GM12878 (cell line): Measurements from ENCODE around the gene DNPEP. TPM values are rescaled to one million over a fixed set of nuclear protein-coding genes. Genes with fewer than 3 reads are reported as not detected.

Experiments
- ATAC-seq: fragments of 200-7000 bp; cut with Tn5 transposase; 3 replicates; pipeline ENCODE4 v1.9.1; 2020; ENCODE audit warnings: mild to moderate bottlenecking, moderate library complexity
- BruUV-seq: library from RNA; stranded (reverse); fragments of 400-500 nt; replicated peaks from 2 replicates; lab custom pipeline; 2021; lab: Mats Ljungman, UMichigan
- CTCF ChIA-PET: fragments of 300-600 bp; sonication (Branson Sonifier 250); formaldehyde crosslinking; extraction: SDS; loops from one replicate; lab custom pipeline; 2021; ENCODE audit warnings: inconsistent platforms; lab: Yijun Ruan, JAX
- POLR2A ChIA-PET: fragments of 350-600 bp; formaldehyde crosslinking; extraction: SDS; loops from one replicate; lab custom pipeline; 2021; ENCODE audit warnings: inconsistent platforms; lab: Charles Lee
- RAD21 ChIA-PET: fragments of 300-600 bp; sonication (Branson Sonifier 250); formaldehyde crosslinking; loops from one replicate; lab custom pipeline; 2023; ENCODE audit warnings: antibody characterized with exemption; ENCODE audit not compliant: unreplicated experiment; lab: Charles Lee
- SMC1A ChIA-PET: fragments of 300-600 bp; sonication (Branson Sonifier 250); formaldehyde crosslinking; loops from one replicate; lab custom pipeline; 2023; ENCODE audit not compliant: unreplicated experiment, uncharacterized antibody; lab: Charles Lee
- DNase-seq: peaks from one replicate; pipeline ENCODE4 v3.0.0-alpha.2; 2011; ENCODE audit warnings: low read depth, low spot score
- FAIRE-seq: peaks from 3 replicates; lab custom pipeline; 2011; peaks lifted over from hg19 to GRCh38; lab: Jason Lieb, UNC
- H2AFZ ChIP-seq: 2 replicates; pipeline ENCODE4 v1.6.0; 2011; ENCODE audit warnings: low read depth, low read length, control low read depth; ENCODE audit not compliant: control insufficient read depth
- H3K27ac ChIP-seq: 2 replicates; pipeline ENCODE4 v1.5.1; 2011; ENCODE audit warnings: control low read depth; ENCODE audit not compliant: control insufficient read depth, insufficient read depth
- H3K27me3 ChIP-seq, 2 experiments: replicated peaks in 1 of 2; 2 replicates each; pipeline versions ENCODE4 v1.6.0 to v1.6.1; 2011; ENCODE audit warnings: low read length in 1 of 2; ENCODE audit not compliant: control insufficient read depth in 2 of 2, insufficient read depth in 2 of 2
- H3K36me3 ChIP-seq, 2 experiments: 2 replicates each; pipeline ENCODE4 v1.5.1; 2011; ENCODE audit warnings: low read length in 1 of 2; ENCODE audit not compliant: control insufficient read depth in 2 of 2, insufficient read depth in 2 of 2
- H3K4me1 ChIP-seq: 2 replicates; pipeline ENCODE4 v1.6.1; 2011; ENCODE audit warnings: mild to moderate bottlenecking, low read length, moderate library complexity, mixed read lengths; ENCODE audit not compliant: control insufficient read depth, insufficient read depth
- H3K4me2 ChIP-seq: 2 replicates; pipeline ENCODE4 v1.6.0; 2011; ENCODE audit warnings: control low read depth; ENCODE audit not compliant: control insufficient read depth, insufficient read depth
- H3K4me3 ChIP-seq: fragments of 200-600 bp; sonication (generic); 2 replicates; pipeline ENCODE4 v1.5.1; 2016
- H3K79me2 ChIP-seq: 2 replicates; pipeline ENCODE4 v1.6.0; 2011; ENCODE audit warnings: low read length; ENCODE audit not compliant: control insufficient read depth, insufficient read depth
- H3K9ac ChIP-seq: 2 replicates; pipeline ENCODE4 v1.8.0; 2011; ENCODE audit warnings: low read length, control low read depth, mixed read lengths; ENCODE audit not compliant: control insufficient read depth, insufficient read depth
- H3K9me3 ChIP-seq: replicated peaks from 3 replicates; pipeline ENCODE4 v1.5.1; 2011; ENCODE audit warnings: mild to moderate bottlenecking, low read length; ENCODE audit not compliant: control insufficient read depth, insufficient read depth
- H4K20me1 ChIP-seq: 2 replicates; pipeline ENCODE4 v1.6.0; 2011; ENCODE audit not compliant: control insufficient read depth, insufficient read depth
- JUNB ChIP-seq: IDR thresholded peaks from 2 replicates; pipeline ENCODE4 v1.6.1; 2016; ENCODE audit warnings: antibody characterized with exemption, mild to moderate bottlenecking
- KLF5 ChIP-seq: fragments of 450-650 bp; IDR thresholded peaks from 2 replicates; pipeline ENCODE4 v1.6.1; 2014; ENCODE audit warnings: mild to moderate bottlenecking; ENCODE audit not compliant: partially characterized antibody
- PKNOX1 ChIP-seq: fragments of 450-650 bp; IDR thresholded peaks from 2 replicates; pipeline ENCODE4 v1.6.1; 2016; ENCODE audit warnings: mild to moderate bottlenecking
- ZNF207 ChIP-seq: fragments of 450-650 bp; IDR thresholded peaks from 2 replicates; pipeline ENCODE4 v1.6.1; 2014; ENCODE audit warnings: antibody characterized with exemption, mild to moderate bottlenecking, borderline replicate concordance
- ZSCAN29 ChIP-seq: fragments of 450-650 bp; IDR thresholded peaks from 2 replicates; pipeline ENCODE4 v1.6.1; 2017; ENCODE audit warnings: mild to moderate bottlenecking, moderate library complexity
- WGBS: methylation state at CpG from one replicate; pipeline ENCODE4 v1.1.6; 2016; ENCODE audit warnings: low lambda C conversion rate; ENCODE audit not compliant: insufficient replicate concordance, insufficient coverage; ENCODE audit errors: missing lambda C conversion rate; 5-methylcytosine and 5-hydroxymethylcytosine counted together
- in situ Hi-C: fragments of 300-500 bp; cut with MboI; formaldehyde crosslinking; loops from 9 replicates; pipeline ENCODE4 v1.14.3; 2018; ENCODE audit warnings: mixed read lengths
- intact Hi-C: fragments of 100-400 bp; cut with micrococcal nuclease; formaldehyde crosslinking; loops from one replicate; pipeline ENCODE4 v1.14.2; 2022; ENCODE audit not compliant: unreplicated experiment
- polyA plus RNA-seq, 11 experiments: library from polyadenylated mRNA; depleted of rRNA in 4 of 11; unstranded in 6 of 11; stranded (reverse) in 5 of 11; fragments of >200 nt; fragmentation: Nextera tagmentation in 4 of 11; fragmentation: Illumina TruSeq in 1 of 11; extraction: Ambion mirVana in 4 of 11; extraction: Trizol in 1 of 11; gene quantifications; 1 replicate in 1 of 11; 2 replicates in 10 of 11; pipeline versions ENCODE4 v1.2.1 to v1.2.3, GENCODE V29; 2011 to 2016; ENCODE audit warnings: inconsistent platforms in 2 of 11, missing spikeins in 2 of 11, low read depth in 1 of 11
- total RNA-seq, 4 experiments: library from RNA; depleted of rRNA in 3 of 4; stranded (reverse); fragments of >200 nt in 3 of 4; fragmentation: Illumina TruSeq in 1 of 4; extraction: Trizol in 1 of 4; gene quantifications; 2 replicates each; pipeline versions ENCODE4 v1.2.1 to v1.2.3, GENCODE V29; 2013 to 2021

The DNPEP gene
- total and polyA plus RNA-seq, 10 of the 15 experiments (the other 5 are each of a cell fraction or from before 2014, with no cell fraction given) = 33.1 to 82.0 (median 64.1) TPM

GRCh38 chr2:219327719-219328118, 60.0 kb downstream of the DNPEP start:
- ATAC-seq (no peak), FAIRE-seq (no peak), DNase-seq (no peak)
- in situ Hi-C loops (no loop called here), intact Hi-C loops (no loop called here)
- Histone ChIP-seq H3K4me1 (no peaks in the 10 kb centered on the region), H3K4me3 (no peak overlapping the region), H2AFZ (no peak overlapping the region), H3K79me2 (no peaks in the 10 kb centered on the region), H3K4me2 (no peak overlapping the region), H3K9me3 (no peaks in the 10 kb centered on the region), H3K36me3 (no peaks in the 10 kb centered on the region), H3K27me3 (peaks cover 0 to 11% of the 10 kb centered on the region in 2 experiments; a peak in 3 of 4 replicates), H3K9ac (no peak overlapping the region), H3K27ac (no peak overlapping the region), H4K20me1 (no peaks in the 10 kb centered on the region)
- ChIA-PET SMC1A (no interaction called here), CTCF (no interaction called here), POLR2A (no interaction called here), RAD21 (no interaction called here)
- 0% methylated on average over 2 of the region's 2 CpGs for WGBS
- BruUV-seq = no TSS peak
- TF ChIP-seq ZNF207 (no peak), JUNB (no peak), ZSCAN29 (no peak)

GRCh38 chr2:219325657-219326315, 61.9 kb downstream of the DNPEP start:
- H3K27ac ChIP-seq = no peak overlapping the region
- H3K27me3 ChIP-seq = peaks cover 0 to 6% of the 10 kb centered on the region in 2 experiments; a peak in 2 of 4 replicates
- H3K4me2 ChIP-seq = no peak overlapping the region
- TF ChIP-seq KLF5 (no peak), PKNOX1 (peak; percentile 8; the same call in 1 of the 2 replicates)
- no peak overlapping the region for H2AFZ ChIP-seq
- in situ Hi-C loops = no loop called here
- ChIA-PET POLR2A (no interaction called here), SMC1A (no interaction called here), RAD21 (no interaction called here), CTCF (interaction anchor here (0.7 to 1.1 kb wide), 2 partner anchors 204 to 206 kb away, joined by 3 read pairs; no protein-coding TSS in a partner anchor)
- intact Hi-C loops = no loop called here
- no peak overlapping the region for H3K4me3 ChIP-seq
- no peaks in the 10 kb centered on the region for H4K20me1 ChIP-seq
- 32% methylated on average over 9 of the region's 9 CpGs for WGBS
- H3K9ac ChIP-seq = no peak overlapping the region
- no peak for ATAC-seq
- H3K9me3 ChIP-seq = no peaks in the 10 kb centered on the region
- no peaks in the 10 kb centered on the region for H3K4me1 ChIP-seq
- no peaks in the 10 kb centered on the region for H3K36me3 ChIP-seq
- no TSS peak for BruUV-seq
- DNase-seq = no peak
- no peaks in the 10 kb centered on the region for H3K79me2 ChIP-seq
- peak; percentile 38 for FAIRE-seq
